HepG2 (cell line): ENCODE results near the gene MCU. TPM values are rescaled to one million over a fixed set of nuclear protein-coding genes. Genes with fewer than 3 reads are reported as not detected.

Experiments used
- ATAC-seq: fragments of 200-7000 bp; cut with Tn5 transposase; 3 replicates; pipeline ENCODE4 v1.9.1; 2020; ENCODE audit warnings: mild to moderate bottlenecking, moderate library complexity
- BruUV-seq: library from RNA; stranded (reverse); fragments of 400-500 nt; replicated peaks from 2 replicates; lab custom pipeline; 2021; lab: Mats Ljungman, UMichigan
- CTCF ChIA-PET: fragments of 300-600 bp; formaldehyde crosslinking; extraction: SDS; loops from one replicate; lab custom pipeline; 2021; ENCODE audit warnings: low total read pairs, inconsistent platforms, low intra/inter-chr PET ratio; lab: Yijun Ruan, JAX
- POLR2A ChIA-PET: fragments of 350-600 bp; sonication (Branson Sonifier 250); formaldehyde crosslinking; loops from one replicate; lab custom pipeline; 2020; ENCODE audit warnings: antibody characterized with exemption, inconsistent platforms; lab: Yijun Ruan, JAX
- DNase-seq: peaks from one replicate; pipeline ENCODE4 v3.0.0-alpha.2; 2015; ENCODE audit warnings: low spot score
- FAIRE-seq: peaks from 3 replicates; lab custom pipeline; 2011; peaks lifted over from hg19 to GRCh38; lab: Jason Lieb, UNC
- H2AFZ ChIP-seq: one replicate; pipeline ENCODE4 v1.6.1; 2011; ENCODE audit warnings: low read length, inconsistent platforms
- H3K27ac ChIP-seq: fragments of 300-600 bp; 3 replicates; pipeline ENCODE4 v1.8.0; 2011; ENCODE audit warnings: mixed run types, mild to moderate bottlenecking, mixed read lengths, low read length, inconsistent platforms; ENCODE audit not compliant: insufficient read depth; ENCODE audit errors: extremely low read length
- H3K27me3 ChIP-seq, 2 experiments: fragments of 200-600 bp in 1 of 2; 2 replicates in 1 of 2; 3 replicates in 1 of 2; pipeline versions ENCODE4 v1.6.0 to v1.8.0; 2011; ENCODE audit warnings: low read length in 2 of 2, mild to moderate bottlenecking in 2 of 2, moderate library complexity in 2 of 2, inconsistent platforms in 1 of 2; ENCODE audit not compliant: insufficient read depth in 2 of 2, control insufficient read depth in 1 of 2
- H3K36me3 ChIP-seq, 2 experiments: fragments of 200-600 bp in 1 of 2; replicated peaks in 1 of 2; 2 replicates in 1 of 2; 3 replicates in 1 of 2; pipeline versions ENCODE4 v1.5.1 to v1.8.0; 2011; ENCODE audit warnings: low read length in 2 of 2, inconsistent platforms in 1 of 2; ENCODE audit not compliant: insufficient read depth in 2 of 2, control insufficient read depth in 1 of 2
- H3K4me1 ChIP-seq: 2 replicates; pipeline ENCODE4 v1.5.1; 2012; ENCODE audit warnings: low read length, inconsistent platforms; ENCODE audit not compliant: insufficient read depth
- H3K4me2 ChIP-seq: 2 replicates; pipeline ENCODE4 v1.6.0; 2011; ENCODE audit warnings: low read depth, low read length, inconsistent platforms
- H3K4me3 ChIP-seq, 3 experiments: fragments of 200-600 bp in 1 of 3; sonication (generic), shearing (Covaris generic) in 1 of 3; replicated peaks in 1 of 3; 2 replicates each; pipeline ENCODE4 v1.5.1; 2011 to 2016; ENCODE audit warnings: low read length in 3 of 3, inconsistent platforms in 2 of 3, low read depth in 2 of 3, mild to moderate bottlenecking in 2 of 3, control low read depth in 1 of 3, mixed read lengths in 1 of 3; ENCODE audit not compliant: insufficient read depth in 1 of 3
- H3K79me2 ChIP-seq: one replicate; pipeline ENCODE4 v1.6.1; 2011; ENCODE audit warnings: low read length, inconsistent platforms; ENCODE audit not compliant: insufficient read depth
- H3K9ac ChIP-seq: 2 replicates; pipeline ENCODE4 v1.6.0; 2011; ENCODE audit warnings: mild to moderate bottlenecking, low read depth, low read length, inconsistent platforms; ENCODE audit not compliant: insufficient read depth
- H3K9me3 ChIP-seq: 2 replicates; pipeline ENCODE4 v1.5.1; 2012; ENCODE audit warnings: mild to moderate bottlenecking, low read length
- H4K20me1 ChIP-seq: 2 replicates; pipeline ENCODE4 v1.6.0; 2011; ENCODE audit warnings: inconsistent platforms, mild to moderate bottlenecking, low read length, moderate library complexity; ENCODE audit not compliant: insufficient read depth
- GABPB1 ChIP-seq: IDR thresholded peaks from 2 replicates; pipeline ENCODE4 v1.6.1; 2016; ENCODE audit warnings: mild to moderate bottlenecking, missing genetic modification reagents, moderate library complexity, missing compliant biosample characterization
- HDAC1 ChIP-seq: sonication (generic); formaldehyde crosslinking; IDR thresholded peaks from 2 replicates; pipeline ENCODE4 v1.5.1; 2020; ENCODE audit warnings: mild to moderate bottlenecking, missing genetic modification reagents
- MYC ChIP-seq: sonication (generic); formaldehyde crosslinking; IDR thresholded peaks from 2 replicates; pipeline ENCODE4 v1.9.0; 2021; ENCODE audit warnings: missing genetic modification reagents, borderline replicate concordance
- WIZ ChIP-seq: sonication (generic); formaldehyde crosslinking; IDR thresholded peaks from 2 replicates; pipeline ENCODE4 v1.5.1; 2020; ENCODE audit warnings: mild to moderate bottlenecking, missing genetic modification reagents
- ZNF326 ChIP-seq: sonication (generic); formaldehyde crosslinking; IDR thresholded peaks from 2 replicates; pipeline ENCODE4 v1.4.0; 2020; ENCODE audit warnings: missing genetic modification reagents, borderline replicate concordance
- ZNF430 ChIP-seq: sonication (generic); formaldehyde crosslinking; IDR thresholded peaks from 2 replicates; pipeline ENCODE4 v1.9.0; 2021; ENCODE audit warnings: mild to moderate bottlenecking, missing genetic modification reagents
- ZNF550 ChIP-seq: sonication (generic); formaldehyde crosslinking; IDR thresholded peaks from 2 replicates; pipeline ENCODE4 v1.4.0; 2020; ENCODE audit warnings: mild to moderate bottlenecking, missing genetic modification reagents, borderline replicate concordance
- ZSCAN9 ChIP-seq: IDR thresholded peaks from 2 replicates; pipeline ENCODE4 v1.6.1; 2016; ENCODE audit warnings: borderline replicate concordance
- WGBS: methylation state at CpG from one replicate; pipeline ENCODE4 v1.1.6; 2017; ENCODE audit warnings: low lambda C conversion rate; 5-methylcytosine and 5-hydroxymethylcytosine counted together
- in situ Hi-C: cut with HindIII; loops from 2 replicates; pipeline ENCODE4 v1.10.0; 2017; ENCODE audit warnings: low pct_unique_long_range_greater_than_20kb; ENCODE audit not compliant: extremely low pct_ligation_motif_present
- intact Hi-C: fragments of 100-400 bp; cut with micrococcal nuclease; formaldehyde crosslinking; loops from one replicate; pipeline ENCODE4 v1.10.0; 2022; ENCODE audit not compliant: unreplicated experiment
- polyA plus RNA-seq, 8 experiments: library from polyadenylated mRNA; depleted of rRNA in 3 of 8; stranded (reverse) in 7 of 8; unstranded in 1 of 8; fragments of >200 nt; fragmentation: Illumina TruSeq in 4 of 8; extraction: Trizol in 4 of 8; gene quantifications; 2 replicates each; pipeline versions ENCODE4 v1.2.1 to v1.2.3, GENCODE V29; 2011 to 2016; ENCODE audit warnings: low read depth in 4 of 8, missing spikeins in 1 of 8, mixed read lengths in 1 of 8; ENCODE audit not compliant: insufficient read depth in 1 of 8
- total RNA-seq, 5 experiments: library from RNA; depleted of rRNA; stranded (reverse); fragments of >200 nt; fragmentation: Illumina TruSeq; extraction: Trizol; gene quantifications; 2 replicates each; pipeline ENCODE4 v1.2.3, GENCODE V29; 2016; ENCODE audit warnings: low read depth in 1 of 5
- TF ChIP-seq, protein P1 (sequence below): sonication (generic); formaldehyde crosslinking; IDR thresholded peaks from 2 replicates; pipeline ENCODE4 v1.9.0; 2022; ENCODE audit warnings: low read depth, missing genetic modification reagents
- TF ChIP-seq, protein P2 (sequence below), 2 experiments: sonication (generic) in 1 of 2; formaldehyde crosslinking in 1 of 2; IDR thresholded peaks; 2 replicates each; pipeline versions ENCODE4 v1.4.0 to v1.6.1; 2016 to 2020; ENCODE audit warnings: borderline replicate concordance in 1 of 2, low read depth in 1 of 2, mild to moderate bottlenecking in 1 of 2, missing genetic modification reagents in 1 of 2

MCU gene
- total and polyA plus RNA-seq, 2 of the 13 experiments (the other 11 are each of a cell fraction or from before 2014, with no cell fraction given) = 25.9 to 64.5 TPM

DNA sequence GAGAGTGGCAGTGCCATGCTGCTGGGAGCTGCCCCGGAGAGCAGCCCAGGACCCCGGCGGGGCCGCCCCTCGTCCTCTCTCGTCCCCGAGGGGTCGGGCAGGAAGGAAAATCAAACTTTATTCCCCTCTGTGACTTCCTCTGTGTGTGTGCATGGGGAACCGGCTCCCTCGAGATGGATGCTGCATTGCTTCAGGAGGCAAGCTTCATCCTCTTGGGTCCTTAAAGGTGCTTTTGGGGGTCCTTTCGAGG is 726 bp downstream of the MCU start:
- 0% methylated on average over 1 of the region's 11 CpGs for WGBS
- ChIA-PET CTCF (no interaction called here), POLR2A (interaction anchor here (2.8 kb wide), 1 partner anchor 12 kb away, joined by 25 read pairs; no protein-coding TSS in a partner anchor)
- Histone ChIP-seq H2AFZ (no peak overlapping the region), H4K20me1 (peaks cover 7% of the 10 kb centered on the region; the same call in 1 of the 2 replicates), H3K4me3 (peak overlapping the region; percentile 81 to 97 (median 96)), H3K4me2 (peak overlapping the region; percentile 96), H3K9me3 (no peaks in the 10 kb centered on the region), H3K36me3 (no peaks in the 10 kb centered on the region; a peak in 1 of 5 replicates), H3K27ac (peak overlapping the region; percentile 6), H3K79me2 (peaks cover 45% of the 10 kb centered on the region), H3K27me3 (no peaks in the 10 kb centered on the region; a peak in 1 of 5 replicates), H3K9ac (peak overlapping the region; percentile 79), H3K4me1 (peaks cover 54% of the 10 kb centered on the region)
- intact Hi-C loops = loop anchor here (5.0 kb wide), 1 partner anchor 185 kb away; no protein-coding TSS in a partner anchor
- TF ChIP-seq MYC (CRISPR knock-in tag) (peak; percentile 7; the same call in 1 of the 2 replicates), WIZ (no peak), ZNF550 (0 out of 2 replicates have a peak, but pooled peaks have one; percentile 67), HDAC1 (CRISPR knock-in tag) (0 out of 2 replicates have a peak, but pooled peaks have one; percentile 1), ZNF430 (CRISPR knock-in tag) (0 out of 2 replicates have a peak, but pooled peaks have one; percentile 22), GABPB1 (CRISPR knock-in tag) (no peak), ZNF326 (CRISPR knock-in tag) (no peak), ZSCAN9 (CRISPR knock-in tag) (no peak)
- TF ChIP-seq, protein P1, sequence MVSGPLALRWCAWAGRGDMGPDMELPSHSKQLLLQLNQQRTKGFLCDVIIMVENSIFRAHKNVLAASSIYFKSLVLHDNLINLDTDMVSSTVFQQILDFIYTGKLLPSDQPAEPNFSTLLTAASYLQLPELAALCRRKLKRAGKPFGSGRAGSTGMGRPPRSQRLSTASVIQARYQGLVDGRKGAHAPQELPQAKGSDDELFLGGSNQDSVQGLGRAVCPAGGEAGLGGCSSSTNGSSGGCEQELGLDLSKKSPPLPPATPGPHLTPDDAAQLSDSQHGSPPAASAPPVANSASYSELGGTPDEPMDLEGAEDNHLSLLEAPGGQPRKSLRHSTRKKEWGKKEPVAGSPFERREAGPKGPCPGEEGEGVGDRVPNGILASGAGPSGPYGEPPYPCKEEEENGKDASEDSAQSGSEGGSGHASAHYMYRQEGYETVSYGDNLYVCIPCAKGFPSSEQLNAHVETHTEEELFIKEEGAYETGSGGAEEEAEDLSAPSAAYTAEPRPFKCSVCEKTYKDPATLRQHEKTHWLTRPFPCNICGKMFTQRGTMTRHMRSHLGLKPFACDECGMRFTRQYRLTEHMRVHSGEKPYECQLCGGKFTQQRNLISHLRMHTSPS = 0 out of 2 replicates have a peak, but pooled peaks have one; percentile 55
- TF ChIP-seq, protein P2, sequence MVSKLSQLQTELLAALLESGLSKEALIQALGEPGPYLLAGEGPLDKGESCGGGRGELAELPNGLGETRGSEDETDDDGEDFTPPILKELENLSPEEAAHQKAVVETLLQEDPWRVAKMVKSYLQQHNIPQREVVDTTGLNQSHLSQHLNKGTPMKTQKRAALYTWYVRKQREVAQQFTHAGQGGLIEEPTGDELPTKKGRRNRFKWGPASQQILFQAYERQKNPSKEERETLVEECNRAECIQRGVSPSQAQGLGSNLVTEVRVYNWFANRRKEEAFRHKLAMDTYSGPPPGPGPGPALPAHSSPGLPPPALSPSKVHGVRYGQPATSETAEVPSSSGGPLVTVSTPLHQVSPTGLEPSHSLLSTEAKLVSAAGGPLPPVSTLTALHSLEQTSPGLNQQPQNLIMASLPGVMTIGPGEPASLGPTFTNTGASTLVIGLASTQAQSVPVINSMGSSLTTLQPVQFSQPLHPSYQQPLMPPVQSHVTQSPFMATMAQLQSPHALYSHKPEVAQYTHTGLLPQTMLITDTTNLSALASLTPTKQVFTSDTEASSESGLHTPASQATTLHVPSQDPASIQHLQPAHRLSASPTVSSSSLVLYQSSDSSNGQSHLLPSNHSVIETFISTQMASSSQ (IDR thresholded peaks at IDR 0.05; ENCODE audit: low read depth) = no peak
- TF ChIP-seq, protein P2 (CRISPR knock-in tag; IDR thresholded peaks at IDR 0.05; ENCODE audit: borderline replicate concordance) = no peak
- no TSS peak for BruUV-seq
- ATAC-seq = peak; percentile 37
- DNase-seq = no peak
- in situ Hi-C loops = loop anchor here (5.0 kb wide), 2 partner anchors 140 to 325 kb away; no protein-coding TSS in a partner anchor
- FAIRE-seq = no peak
